CD14-positive monocyte (primary cell): ENCODE data around the gene ITGA11. TPM values are rescaled to one million over a fixed set of nuclear protein-coding genes. Genes with fewer than 3 reads are reported as not detected.

Experiments
- DNase-seq, 3 donors: peaks; one replicate each; pipeline ENCODE4 v3.0.0-alpha.2; 2011 to 2022
- H2AFZ ChIP-seq: 2 replicates; pipeline ENCODE4 v1.6.0; 2012; ENCODE audit warnings: mild to moderate bottlenecking, low read depth, low read length, inconsistent platforms; ENCODE audit not compliant: insufficient read depth, poor library complexity, severe bottlenecking
- H3K27ac ChIP-seq, 2 donors: 1 replicate in 1 of 2; 2 replicates in 1 of 2; pipeline ENCODE4 v1.5.1; 2012 to 2013; ENCODE audit warnings: low read length in 2 of 2, control low read depth in 1 of 2, inconsistent platforms in 1 of 2, low read depth in 1 of 2, mild to moderate bottlenecking in 1 of 2
- H3K27me3 ChIP-seq, 2 donors: one replicate each; pipeline versions ENCODE4 v1.6.0 to v1.6.1; 2011 to 2013; ENCODE audit warnings: low read length in 2 of 2; ENCODE audit not compliant: control insufficient read depth in 2 of 2, insufficient read depth in 2 of 2
- H3K36me3 ChIP-seq, 2 donors: replicated peaks in 1 of 2; 1 replicate in 1 of 2; 2 replicates in 1 of 2; pipeline versions ENCODE4 v1.5.1 to v1.6.1; 2012 to 2013; ENCODE audit warnings: low read length in 2 of 2, control low read depth in 1 of 2, inconsistent platforms in 1 of 2, mild to moderate bottlenecking in 1 of 2; ENCODE audit not compliant: insufficient read depth in 2 of 2, control insufficient read depth in 1 of 2
- H3K4me1 ChIP-seq, 2 donors: 1 replicate in 1 of 2; 2 replicates in 1 of 2; pipeline versions ENCODE4 v1.5.1 to v1.6.1; 2012 to 2013; ENCODE audit warnings: low read length in 2 of 2, control low read depth in 1 of 2, inconsistent platforms in 1 of 2, mild to moderate bottlenecking in 1 of 2, moderate library complexity in 1 of 2; ENCODE audit not compliant: insufficient read depth in 2 of 2, control insufficient read depth in 1 of 2
- H3K4me2 ChIP-seq: replicated peaks from 2 replicates; pipeline ENCODE3; 2012; ENCODE audit warnings: low read length, moderate library complexity, mild to moderate bottlenecking; ENCODE audit not compliant: poor library complexity, severe bottlenecking; ENCODE audit errors: extremely low read depth
- H3K4me3 ChIP-seq, 3 experiments: fragments of 200-600 bp in 1 of 3; sonication (generic) in 1 of 3; replicated peaks in 1 of 3; 1 replicate in 2 of 3; 2 replicates in 1 of 3; pipeline ENCODE4 v1.5.1; 2011 to 2013; ENCODE audit warnings: low read length in 3 of 3, mild to moderate bottlenecking in 3 of 3, control low read depth in 2 of 3, low read depth in 2 of 3, inconsistent platforms in 1 of 3, moderate library complexity in 1 of 3
- H3K79me2 ChIP-seq: 2 replicates; pipeline ENCODE4 v1.6.0; 2012; ENCODE audit warnings: mild to moderate bottlenecking, control low read depth, inconsistent platforms, low read length, moderate library complexity; ENCODE audit not compliant: insufficient read depth
- H3K9ac ChIP-seq: 2 replicates; pipeline ENCODE4 v1.6.0; 2017; ENCODE audit warnings: low read length, mild to moderate bottlenecking; ENCODE audit not compliant: insufficient read depth, poor library complexity, severe bottlenecking
- H3K9me3 ChIP-seq, 2 donors: replicated peaks in 1 of 2; 1 replicate in 1 of 2; 2 replicates in 1 of 2; pipeline versions ENCODE4 v1.5.1 to v1.6.1; 2012 to 2013; ENCODE audit warnings: low read length in 2 of 2, control low read depth in 1 of 2; ENCODE audit not compliant: control insufficient read depth in 1 of 2, insufficient read depth in 1 of 2
- H4K20me1 ChIP-seq: 2 replicates; pipeline ENCODE4 v1.6.0; 2012; ENCODE audit warnings: mild to moderate bottlenecking, low read length, control low read depth, moderate library complexity; ENCODE audit not compliant: insufficient read depth
- H3K27ac Mint-ChIP-seq, 7 donors: one replicate each; pipeline ENCODE4 v1.8.0; 2020; ENCODE audit warnings: mild to moderate bottlenecking in 7 of 7, mixed read lengths in 7 of 7, moderate library complexity in 6 of 7, inconsistent platforms in 2 of 7
- H3K27me3 Mint-ChIP-seq, 3 donors: one replicate each; pipeline ENCODE4 v1.8.0; 2021 to 2022; ENCODE audit warnings: low read depth in 3 of 3, mild to moderate bottlenecking in 3 of 3, mixed read lengths in 3 of 3, moderate library complexity in 3 of 3, inconsistent platforms in 1 of 3
- H3K36me3 Mint-ChIP-seq, 2 donors: one replicate each; pipeline ENCODE4 v1.8.0; 2020; ENCODE audit warnings: mixed read lengths in 2 of 2, inconsistent platforms in 1 of 2, mild to moderate bottlenecking in 1 of 2
- H3K4me1 Mint-ChIP-seq: one replicate; pipeline ENCODE4 v1.8.0; 2020; ENCODE audit warnings: mild to moderate bottlenecking, mixed read lengths
- H3K4me3 Mint-ChIP-seq, 2 donors: one replicate each; pipeline ENCODE4 v1.8.0; 2020; ENCODE audit warnings: mild to moderate bottlenecking in 2 of 2, mixed read lengths in 2 of 2, moderate library complexity in 1 of 2
- H3K9me3 Mint-ChIP-seq, 7 donors: one replicate each; pipeline ENCODE4 v1.8.0; 2020 to 2022; ENCODE audit warnings: mixed read lengths in 7 of 7, mild to moderate bottlenecking in 6 of 7, moderate library complexity in 6 of 7, inconsistent platforms in 2 of 7
- WGBS: methylation state at CpG from one replicate; pipeline ENCODE4 v1.1.5; 2013; ENCODE audit warnings: missing lambda C conversion rate; ENCODE audit not compliant: insufficient coverage; 5-methylcytosine and 5-hydroxymethylcytosine counted together
- intact Hi-C, 2 donors: fragments of 100-400 bp; cut with micrococcal nuclease; formaldehyde crosslinking; loops; one replicate each; pipeline versions ENCODE4 v1.15.0 to v1.15.1; 2023
- polyA plus RNA-seq, 3 donors: library from polyadenylated mRNA; depleted of rRNA in 1 of 3; unstranded in 2 of 3; stranded (reverse) in 1 of 3; fragments of 300-500 nt in 2 of 3; fragments of >200 nt in 1 of 3; fragmentation: Illumina TruSeq in 2 of 3; gene quantifications; 1 replicate in 2 of 3; 2 replicates in 1 of 3; pipeline ENCODE4 v1.2.3, GENCODE V29; 2012 to 2021
- TF ChIP-seq, protein P1 (sequence below): fragments of 200-600 bp; IDR thresholded peaks from one replicate; pipeline ENCODE4 v1.8.0; 2022; ENCODE audit warnings: antibody characterized with exemption, mild to moderate bottlenecking

ITGA11 gene
- polyA plus RNA-seq, 3 donors: under 0.01 to 0.01 TPM; not detected in 1

DNA sequence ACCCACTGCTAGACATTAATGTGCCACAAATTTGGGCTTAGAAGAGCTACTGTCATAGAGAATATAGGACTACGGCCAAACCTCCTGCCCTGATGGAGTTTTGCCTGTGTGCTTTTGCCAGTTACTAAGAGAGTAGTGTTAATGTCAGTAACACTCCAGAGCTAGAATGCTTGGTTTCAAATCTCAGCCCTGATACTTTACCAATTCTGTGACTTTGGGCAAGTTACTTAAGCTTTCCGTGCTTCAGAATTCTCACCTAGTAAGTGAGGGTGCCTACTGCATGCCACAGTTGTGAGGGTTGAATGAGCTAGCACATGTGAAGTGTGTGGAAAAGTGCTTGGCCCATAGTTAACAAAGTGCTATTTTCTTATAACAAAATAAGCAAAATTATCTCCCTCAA, 10.9 kb upstream of the ITGA11 start:
- Histone ChIP-seq H3K4me3 (no peak overlapping the region), H3K9me3 (no peaks in the 10 kb centered on the region), H3K27me3 (peaks cover 3 to 10% of the 10 kb centered on the region in 2 donors), H2AFZ (no peak overlapping the region), H3K79me2 (no peaks in the 10 kb centered on the region), H3K27ac (no peak overlapping the region), H3K4me2 (no peak overlapping the region), H3K36me3 (no peaks in the 10 kb centered on the region), H3K9ac (no peak overlapping the region), H4K20me1 (no peaks in the 10 kb centered on the region), H3K4me1 (no peaks in the 10 kb centered on the region)
- H3K4me3 Mint-ChIP-seq: no peak overlapping the region
- TF ChIP-seq, protein P1, sequence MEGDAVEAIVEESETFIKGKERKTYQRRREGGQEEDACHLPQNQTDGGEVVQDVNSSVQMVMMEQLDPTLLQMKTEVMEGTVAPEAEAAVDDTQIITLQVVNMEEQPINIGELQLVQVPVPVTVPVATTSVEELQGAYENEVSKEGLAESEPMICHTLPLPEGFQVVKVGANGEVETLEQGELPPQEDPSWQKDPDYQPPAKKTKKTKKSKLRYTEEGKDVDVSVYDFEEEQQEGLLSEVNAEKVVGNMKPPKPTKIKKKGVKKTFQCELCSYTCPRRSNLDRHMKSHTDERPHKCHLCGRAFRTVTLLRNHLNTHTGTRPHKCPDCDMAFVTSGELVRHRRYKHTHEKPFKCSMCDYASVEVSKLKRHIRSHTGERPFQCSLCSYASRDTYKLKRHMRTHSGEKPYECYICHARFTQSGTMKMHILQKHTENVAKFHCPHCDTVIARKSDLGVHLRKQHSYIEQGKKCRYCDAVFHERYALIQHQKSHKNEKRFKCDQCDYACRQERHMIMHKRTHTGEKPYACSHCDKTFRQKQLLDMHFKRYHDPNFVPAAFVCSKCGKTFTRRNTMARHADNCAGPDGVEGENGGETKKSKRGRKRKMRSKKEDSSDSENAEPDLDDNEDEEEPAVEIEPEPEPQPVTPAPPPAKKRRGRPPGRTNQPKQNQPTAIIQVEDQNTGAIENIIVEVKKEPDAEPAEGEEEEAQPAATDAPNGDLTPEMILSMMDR: no peak
- no peaks in the 10 kb centered on the region for H3K4me1 Mint-ChIP-seq
- intact Hi-C loops: no loop called here
- peaks cover 13 to 35% (median 21%) of the 10 kb centered on the region in 3 donors for H3K27me3 Mint-ChIP-seq
- no peak for DNase-seq
- no peak overlapping the region for H3K27ac Mint-ChIP-seq
- WGBS: 100% methylated on average over 1 of the region's 2 CpGs
- peaks cover 0 to 5% (median 0%) of the 10 kb centered on the region in 7 donors for H3K9me3 Mint-ChIP-seq
- H3K36me3 Mint-ChIP-seq: no peaks in the 10 kb centered on the region

DNA sequence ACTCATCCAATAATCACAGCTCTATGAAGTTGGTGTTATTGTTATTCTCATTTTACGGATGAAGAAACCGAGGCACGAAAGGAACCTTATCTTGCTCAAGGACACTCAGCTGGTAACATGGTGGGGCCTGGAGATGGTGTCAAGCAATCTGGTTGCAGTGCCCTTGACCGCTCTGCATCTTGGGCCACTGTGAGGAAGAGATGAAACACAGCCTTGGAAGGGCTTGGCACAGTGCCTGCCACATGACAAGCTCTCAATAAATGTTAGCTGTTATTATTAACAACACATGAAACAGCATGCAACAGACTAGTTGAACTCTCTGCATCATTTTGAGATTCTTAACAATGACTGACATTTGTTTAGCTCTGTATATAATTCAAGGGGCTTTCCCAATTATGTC, 10.1 kb upstream of the ITGA11 start:
- H3K4me3 ChIP-seq: no peak overlapping the region
- no peaks in the 10 kb centered on the region for H3K36me3 ChIP-seq
- H3K27me3 ChIP-seq: peaks cover 3 to 16% of the 10 kb centered on the region in 2 donors
- no peak overlapping the region for H3K4me2 ChIP-seq
- H3K9ac ChIP-seq: no peak overlapping the region
- no peak for DNase-seq
- H3K27ac Mint-ChIP-seq: no peak overlapping the region
- no peak overlapping the region for H3K4me3 Mint-ChIP-seq
- H3K27ac ChIP-seq: no peak overlapping the region
- peaks cover 19 to 37% (median 21%) of the 10 kb centered on the region in 3 donors for H3K27me3 Mint-ChIP-seq
- H3K36me3 Mint-ChIP-seq: no peaks in the 10 kb centered on the region
- H3K4me1 ChIP-seq: no peaks in the 10 kb centered on the region
- TF ChIP-seq, protein P1: no peak
- WGBS: 100% methylated on average over 3 of the region's 4 CpGs
- H4K20me1 ChIP-seq: no peaks in the 10 kb centered on the region
- no peaks in the 10 kb centered on the region for H3K4me1 Mint-ChIP-seq
- no peaks in the 10 kb centered on the region for H3K9me3 ChIP-seq
- no peak overlapping the region for H2AFZ ChIP-seq
- peaks cover 0 to 5% (median 0%) of the 10 kb centered on the region in 7 donors for H3K9me3 Mint-ChIP-seq
- no peaks in the 10 kb centered on the region for H3K79me2 ChIP-seq
- intact Hi-C loops: no loop called here
